K562 (cell line): ENCODE results near the gene PDE11A. TPM values are rescaled to one million over a fixed set of nuclear protein-coding genes. Genes with fewer than 3 reads are reported as not detected.

Source experiments
- ATAC-seq: fragments of 200-7000 bp; cut with Tn5 transposase; 3 replicates; pipeline ENCODE4 v1.9.1; 2020; ENCODE audit warnings: moderate library complexity
- BruUV-seq: library from RNA; stranded (reverse); fragments of 400-500 nt; replicated peaks from 2 replicates; lab custom pipeline; 2021; lab: Mats Ljungman, UMichigan
- CTCF ChIA-PET: fragments of 300-600 bp; formaldehyde crosslinking; extraction: SDS; loops from one replicate; lab custom pipeline; 2021; ENCODE audit warnings: low intra/inter-chr PET ratio; lab: Yijun Ruan, JAX
- POLR2A ChIA-PET: fragments of 300-600, 350-650 bp; sonication (Branson Sonifier 250); formaldehyde crosslinking; extraction: SDS; loops from one replicate; lab custom pipeline; 2021; ENCODE audit warnings: antibody characterized with exemption, inconsistent platforms; lab: Yijun Ruan, JAX
- DNase-seq, 4 experiments: peaks; one replicate each; pipeline versions ENCODE4 v3.0.0 to v3.0.0-alpha.2; 2011 to 2018; ENCODE audit warnings: low spot score in 3 of 4, mixed read lengths in 3 of 4; ENCODE audit errors: extremely low read depth in 1 of 4
- FAIRE-seq: peaks from 2 replicates; lab custom pipeline; 2011; peaks lifted over from hg19 to GRCh38; lab: Jason Lieb, UNC
- H2AFZ ChIP-seq: 2 replicates; pipeline ENCODE4 v1.6.0; 2011; ENCODE audit warnings: low read depth, low read length, control low read depth, inconsistent platforms
- H3K27ac ChIP-seq: fragments of 200-600 bp; 3 replicates; pipeline ENCODE4 v1.8.0; 2011; ENCODE audit warnings: low read depth, mild to moderate bottlenecking, control low read depth, inconsistent platforms, low read length, moderate library complexity, mixed read lengths; ENCODE audit errors: extremely low read depth
- H3K27me3 ChIP-seq, 2 experiments: fragments of 300-600 bp in 1 of 2; 2 replicates in 1 of 2; 3 replicates in 1 of 2; pipeline versions ENCODE4 v1.6.0 to v1.8.0; 2011; ENCODE audit warnings: inconsistent platforms in 2 of 2, low read length in 2 of 2, mild to moderate bottlenecking in 1 of 2, mixed read lengths in 1 of 2, moderate library complexity in 1 of 2; ENCODE audit not compliant: control insufficient read depth in 2 of 2, insufficient read depth in 2 of 2
- H3K36me3 ChIP-seq: fragments of 300-600 bp; 3 replicates; pipeline ENCODE4 v1.8.0; 2011; ENCODE audit warnings: mild to moderate bottlenecking, low read length, inconsistent platforms; ENCODE audit not compliant: control insufficient read depth, insufficient read depth
- H3K4me1 ChIP-seq, 2 experiments: fragments of 200-600 bp in 1 of 2; replicated peaks in 1 of 2; 2 replicates in 1 of 2; 3 replicates in 1 of 2; pipeline versions ENCODE4 v1.5.1 to v1.8.0; 2011; ENCODE audit warnings: inconsistent platforms in 2 of 2, low read length in 2 of 2, mild to moderate bottlenecking in 1 of 2, mixed read lengths in 1 of 2, moderate library complexity in 1 of 2; ENCODE audit not compliant: control insufficient read depth in 2 of 2, insufficient read depth in 2 of 2
- H3K4me2 ChIP-seq: 2 replicates; pipeline ENCODE4 v1.6.1; 2011; ENCODE audit warnings: low read length, control low read depth, inconsistent platforms, mixed read lengths; ENCODE audit not compliant: insufficient read depth
- H3K4me3 ChIP-seq: fragments of 200-600 bp; sonication (generic), shearing (Covaris generic); 2 replicates; pipeline ENCODE4 v1.5.1; 2016; ENCODE audit warnings: control low read depth, inconsistent platforms
- H3K79me2 ChIP-seq: fragments of 200-600 bp; 3 replicates; pipeline ENCODE4 v1.8.0; 2011; ENCODE audit warnings: low read length, inconsistent platforms; ENCODE audit not compliant: control insufficient read depth, insufficient read depth
- H3K9ac ChIP-seq, 2 experiments: 2 replicates each; pipeline versions ENCODE4 v1.6.0 to v1.6.1; 2011; ENCODE audit warnings: low read depth in 2 of 2, low read length in 2 of 2, control low read depth in 1 of 2, inconsistent platforms in 1 of 2, mild to moderate bottlenecking in 1 of 2, mixed read lengths in 1 of 2; ENCODE audit not compliant: insufficient read depth in 1 of 2
- H3K9me1 ChIP-seq: one replicate; pipeline ENCODE4 v1.6.0; 2011; ENCODE audit warnings: inconsistent platforms, mild to moderate bottlenecking, low read length, moderate library complexity; ENCODE audit not compliant: control insufficient read depth, insufficient read depth
- H3K9me3 ChIP-seq: replicated peaks from 2 replicates; pipeline ENCODE4 v1.5.1; 2011; ENCODE audit warnings: low read depth, low read length, inconsistent platforms; ENCODE audit not compliant: control insufficient read depth, insufficient read depth
- H4K20me1 ChIP-seq: replicated peaks from 2 replicates; pipeline ENCODE4 v1.6.1; 2011; ENCODE audit warnings: low read length, inconsistent platforms, mixed read lengths; ENCODE audit not compliant: control insufficient read depth, insufficient read depth
- CBFA2T3 ChIP-seq: fragments of 450-650 bp; IDR thresholded peaks from 2 replicates; pipeline ENCODE4 v1.6.1; 2017
- DLX4 ChIP-seq: fragments of 250-450 bp; sonication (Bioruptor Pico); IDR thresholded peaks from 2 replicates; pipeline ENCODE4 v1.6.1; 2021; ENCODE audit warnings: mild to moderate bottlenecking
- GATAD2B ChIP-seq: fragments of 450-650 bp; IDR thresholded peaks from 2 replicates; pipeline ENCODE4 v1.6.1; 2017; ENCODE audit warnings: mild to moderate bottlenecking, borderline replicate concordance
- MEIS2 ChIP-seq: fragments of 450-650 bp; IDR thresholded peaks from 2 replicates; pipeline ENCODE4 v1.6.1; 2014; ENCODE audit warnings: mild to moderate bottlenecking; ENCODE audit not compliant: partially characterized antibody
- MYBL2 ChIP-seq, 2 experiments: fragments of 450-650 bp in 1 of 2; sonication (generic) in 1 of 2; formaldehyde crosslinking in 1 of 2; IDR thresholded peaks; 2 replicates each; pipeline versions ENCODE4 v1.6.1 to v1.8.1; 2017 to 2022; ENCODE audit warnings: borderline replicate concordance in 1 of 2, inconsistent platforms in 1 of 2, low read depth in 1 of 2, mild to moderate bottlenecking in 1 of 2, missing genetic modification reagents in 1 of 2, moderate library complexity in 1 of 2
- PKNOX1 ChIP-seq: fragments of 450-650 bp; IDR thresholded peaks from 2 replicates; pipeline ENCODE4 v1.6.1; 2016
- PRPF4 ChIP-seq: fragments of 200-400 bp; formaldehyde crosslinking; IDR thresholded peaks from one replicate; pipeline ENCODE4 v1.6.1; 2017; ENCODE audit warnings: low read length, low read depth, mild to moderate bottlenecking; ENCODE audit not compliant: insufficient read depth, poor library complexity, severe bottlenecking
- SOX6 ChIP-seq: fragments of 450-650 bp; IDR thresholded peaks from 2 replicates; pipeline ENCODE4 v1.6.1; 2014; ENCODE audit warnings: mild to moderate bottlenecking
- TCF7 ChIP-seq: sonication (generic); IDR thresholded peaks from 2 replicates; pipeline ENCODE4 v1.6.1; 2016; ENCODE audit warnings: antibody characterized with exemption, borderline replicate concordance
- WGBS: fragments of 100-300 bp; shearing (Covaris generic); methylation state at CpG from one replicate; pipeline ENCODE4 v1.1.6; 2016; ENCODE audit warnings: low coverage, mixed read lengths; ENCODE audit not compliant: insufficient coverage; ENCODE audit errors: missing lambda C conversion rate; 5-methylcytosine and 5-hydroxymethylcytosine counted together
- in situ Hi-C: fragments of 300-500 bp; cut with MboI; formaldehyde crosslinking; loops from 4 replicates; pipeline ENCODE4 v1.15.0; 2018; ENCODE audit warnings: inconsistent platforms, mixed read lengths
- intact Hi-C: fragments of 100-400 bp; cut with micrococcal nuclease; formaldehyde crosslinking; loops from 2 replicates; pipeline ENCODE4 v1.14.2; 2022
- polyA plus RNA-seq, 8 experiments: library from polyadenylated mRNA; depleted of rRNA in 4 of 8; stranded (reverse) in 5 of 8; unstranded in 3 of 8; fragments of >200 nt; fragmentation: Nextera tagmentation in 2 of 8; fragmentation: Illumina TruSeq in 1 of 8; extraction: Ambion mirVana in 2 of 8; extraction: Trizol in 1 of 8; gene quantifications; 2 replicates each; pipeline versions ENCODE4 v1.2.1 to v1.2.3, GENCODE V29; 2011 to 2014; ENCODE audit warnings: inconsistent platforms in 1 of 8, missing spikeins in 1 of 8
- total RNA-seq, 7 experiments: library from RNA; depleted of rRNA in 6 of 7; stranded (reverse); fragments of >200 nt in 6 of 7; fragmentation: Illumina TruSeq in 2 of 7; extraction: Trizol in 2 of 7; gene quantifications; 2 replicates each; pipeline versions ENCODE4 v1.2.1 to v1.2.3, GENCODE V29; 2011 to 2021; ENCODE audit warnings: low replicate concordance in 1 of 7
- TF ChIP-seq, protein P1 (sequence below), 2 experiments: IDR thresholded peaks in 1 of 2; conservative IDR thresholded peaks in 1 of 2; 2 replicates each; pipeline ENCODE4 v1.6.1; 2016; ENCODE audit warnings: low read depth in 2 of 2, mild to moderate bottlenecking in 1 of 2, missing compliant biosample characterization in 1 of 2, missing genetic modification characterization in 1 of 2, moderate library complexity in 1 of 2

Gene PDE11A
- total and polyA plus RNA-seq, 9 of the 15 experiments (the other 6 are each of a cell fraction or from before 2014, with no cell fraction given) = 3.2 to 22.1 (median 5.7) TPM

- 64% methylated on average over 2 of the region's 2 CpGs for WGBS
- no peaks in the 10 kb centered on the region for H4K20me1 ChIP-seq
- no peaks in the 10 kb centered on the region for H3K27me3 ChIP-seq
- DNase-seq (no peak), FAIRE-seq (no peak), ATAC-seq (peak; percentile 10)
- H3K9me1 ChIP-seq = no peaks in the 10 kb centered on the region
- H3K9ac ChIP-seq = no peak overlapping the region
- in situ Hi-C loops (no loop called here), intact Hi-C loops (no loop called here)
- no peak overlapping the region for H3K27ac ChIP-seq
- no peak overlapping the region for H3K4me3 ChIP-seq
- no peak overlapping the region for H2AFZ ChIP-seq
- H3K4me2 ChIP-seq = no peak overlapping the region
- ChIA-PET CTCF (no interaction called here), POLR2A (no interaction called here)
- no TSS peak for BruUV-seq
- H3K79me2 ChIP-seq = no peaks in the 10 kb centered on the region
- no peaks in the 10 kb centered on the region for H3K9me3 ChIP-seq
- peaks cover 12 to 43% of the 10 kb centered on the region in 2 experiments for H3K4me1 ChIP-seq
- H3K36me3 ChIP-seq = no peaks in the 10 kb centered on the region
- no peak for TF ChIP-seq PRPF4
- 0 out of 2 replicates have a peak, but pooled peaks have one; percentile 10 for TF ChIP-seq GATAD2B
- peak; percentile 64 for TF ChIP-seq MEIS2
- TF ChIP-seq MYBL2 (IDR thresholded peaks at IDR 0.05; ENCODE audit: low read depth) = 0 out of 2 replicates have a peak, but pooled peaks have one; percentile 18
- TF ChIP-seq MYBL2 (CRISPR knock-in tag; IDR thresholded peaks at IDR 0.05; ENCODE audit: borderline replicate concordance) = no peak
- TF ChIP-seq, protein P1, sequence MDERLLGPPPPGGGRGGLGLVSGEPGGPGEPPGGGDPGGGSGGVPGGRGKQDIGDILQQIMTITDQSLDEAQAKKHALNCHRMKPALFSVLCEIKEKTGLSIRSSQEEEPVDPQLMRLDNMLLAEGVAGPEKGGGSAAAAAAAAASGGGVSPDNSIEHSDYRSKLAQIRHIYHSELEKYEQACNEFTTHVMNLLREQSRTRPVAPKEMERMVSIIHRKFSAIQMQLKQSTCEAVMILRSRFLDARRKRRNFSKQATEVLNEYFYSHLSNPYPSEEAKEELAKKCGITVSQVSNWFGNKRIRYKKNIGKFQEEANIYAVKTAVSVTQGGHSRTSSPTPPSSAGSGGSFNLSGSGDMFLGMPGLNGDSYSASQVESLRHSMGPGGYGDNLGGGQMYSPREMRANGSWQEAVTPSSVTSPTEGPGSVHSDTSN (CRISPR knock-in tag; IDR thresholded peaks at IDR 0.05; ENCODE audit: low read depth) = no peak
- TF ChIP-seq, protein P1 (tag; conservative IDR thresholded peaks at IDR 0.05; ENCODE audit: low read depth) = peak; percentile 36; the same call in 1 of the 2 replicates
- peak; percentile 76 for TF ChIP-seq PKNOX1
- no peak for TF ChIP-seq DLX4 (CRISPR knock-in tag)
- TF ChIP-seq CBFA2T3 = peak; percentile 47
- no peak for TF ChIP-seq TCF7
- TF ChIP-seq SOX6 = peak; percentile 60; the same call in 1 of the 2 replicates
Measured at GRCh38 chr2:177682006-177682405, 390.6 kb downstream of the PDE11A start.
